Activated CD4-positive, alpha-beta T cell treated with anti-CD3 and anti-CD28 coated beads, Interleukin-2, amount 50 U/mL, for 4 hours (primary cell): ENCODE data around the gene OPRM1.
A peak's percentile ranks its signal among the peaks of the same experiment; 100 is the strongest.

Experiments used
- DNase-seq, 2 experiments: peaks; one replicate each; pipeline ENCODE4 v3.0.0-alpha.2; 2020

OPRM1 gene

DNA sequence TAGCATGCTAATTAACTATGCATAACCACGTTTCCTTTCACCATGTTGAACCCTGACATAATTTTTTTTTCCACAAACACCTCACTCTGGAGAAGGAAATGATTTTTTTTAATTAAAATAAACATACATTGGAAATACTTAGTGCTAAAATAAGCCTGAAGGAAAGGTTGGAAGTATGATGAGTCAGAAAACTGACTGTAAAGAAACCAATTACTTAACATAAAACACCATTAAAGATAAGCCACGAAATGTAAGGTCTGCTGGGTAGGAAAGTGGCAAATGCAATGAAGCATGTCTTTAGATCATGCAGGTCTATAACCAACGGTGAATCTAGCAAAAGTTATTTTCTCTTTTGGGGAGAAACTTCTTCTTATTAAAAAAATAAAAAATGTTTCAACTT lies 47.5 kb downstream of the OPRM1 start:
- DNase-seq, result no peak

GRCh38 chr6:154092326-154092962 lies 53.4 kb downstream of the OPRM1 start:
- no peak for DNase-seq

- DNase-seq, result no peak
Measured at GRCh38 chr6:154093231-154094044, 54.4 kb downstream of the OPRM1 start.

GRCh38 chr6:154095571-154095970 lies 56.5 kb downstream of the OPRM1 start:
- no peak for DNase-seq

- DNase-seq, result no peak
Measured at GRCh38 chr6:154096316-154096715, 57.3 kb downstream of the OPRM1 start.

DNA sequence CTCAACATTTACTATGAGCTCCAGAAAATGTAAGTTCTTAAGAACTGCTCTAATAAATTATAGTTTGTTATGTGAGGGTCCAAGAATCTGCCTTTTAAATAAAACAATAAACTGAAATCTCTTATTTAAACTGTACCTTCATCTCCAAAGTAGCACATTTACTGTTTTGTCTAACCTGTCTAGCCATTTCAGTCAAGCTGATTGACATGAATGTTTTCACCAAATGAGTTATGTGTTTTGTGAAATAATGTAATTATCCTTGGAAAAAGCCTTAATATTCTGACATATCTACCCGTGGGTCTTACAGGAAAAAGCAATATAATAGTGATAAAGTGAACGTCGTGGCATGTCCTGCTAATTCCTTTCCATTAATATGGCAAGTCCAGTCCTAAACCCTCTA lies 57.8 kb downstream of the OPRM1 start:
- DNase-seq, result no peak

DNA sequence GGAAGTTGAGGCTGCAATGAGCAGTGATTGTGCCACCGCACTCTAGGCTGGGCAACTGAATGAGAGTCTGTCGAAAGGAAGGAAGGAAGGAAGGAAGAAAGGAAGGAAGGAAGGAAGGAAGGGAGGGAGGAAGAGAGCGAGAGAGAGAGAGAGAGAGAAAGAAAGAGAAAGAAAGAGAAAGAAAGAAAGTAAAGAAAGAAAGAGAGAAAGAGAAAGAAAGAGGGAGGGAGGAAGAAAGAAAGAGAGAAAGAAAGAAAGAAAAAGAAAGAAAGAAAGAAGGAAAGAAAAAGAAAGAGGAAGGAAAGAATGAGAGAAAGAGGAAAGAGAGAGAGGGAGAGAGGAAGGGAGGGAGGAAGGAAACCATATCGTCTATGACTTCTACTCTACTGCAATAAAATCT lies 60.2 kb downstream of the OPRM1 start:
- DNase-seq, result no peak

- DNase-seq, result no peak
Measured at GRCh38 chr6:154106251-154106650, 67.2 kb downstream of the OPRM1 start.

- DNase-seq, result no peak
Measured at GRCh38 chr6:154111025-154111424, 72.0 kb downstream of the OPRM1 start.

DNA sequence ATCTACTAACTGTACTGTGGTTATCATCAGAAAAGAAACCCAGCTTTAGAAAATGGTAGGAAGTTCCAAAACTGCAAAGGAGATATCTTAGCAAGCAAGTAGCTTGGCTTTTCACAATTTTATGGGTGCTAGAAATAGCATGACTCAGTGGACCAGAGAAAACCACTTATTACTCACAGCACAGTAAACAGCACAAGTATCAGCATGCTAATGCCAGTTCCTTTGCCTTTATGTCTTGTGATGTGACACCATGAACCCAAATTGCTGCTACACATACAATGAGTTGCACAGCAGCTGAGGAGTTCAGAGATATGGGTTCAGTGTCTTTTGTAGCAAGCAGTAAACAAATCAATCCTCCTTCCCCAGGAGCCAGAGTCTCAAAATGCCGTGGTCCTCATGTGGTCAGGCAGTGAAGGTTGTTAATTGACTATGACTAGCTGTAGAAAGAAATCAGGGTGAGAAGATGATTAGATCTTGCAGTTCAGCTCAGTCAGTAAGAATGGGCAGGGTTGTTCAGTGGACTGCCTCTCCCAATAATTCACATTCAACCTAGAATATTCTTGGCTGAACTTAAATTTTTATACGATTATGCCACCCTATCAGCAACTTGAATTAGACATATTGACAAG lies 73.3 kb downstream of the OPRM1 start:
- no peak for DNase-seq

DNA sequence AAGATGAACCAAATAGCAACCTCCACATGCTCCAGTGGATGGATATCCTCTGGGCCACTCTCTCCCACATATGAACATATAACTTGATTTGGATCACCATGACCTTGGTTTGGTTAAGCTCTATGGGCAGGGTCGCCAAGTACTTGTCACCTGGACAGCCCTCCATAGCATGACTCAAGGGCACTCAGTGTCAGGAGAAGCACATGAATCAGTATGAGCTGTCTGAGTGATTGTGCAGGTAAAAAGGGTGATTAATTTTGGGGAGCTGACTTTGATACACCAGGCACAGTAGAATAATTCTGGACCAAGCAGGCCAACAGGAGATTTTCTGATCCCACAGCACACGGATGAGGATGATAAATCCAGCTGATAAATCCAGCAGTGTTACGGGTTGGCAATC lies 74.4 kb downstream of the OPRM1 start:
- DNase-seq, result no peak

DNA sequence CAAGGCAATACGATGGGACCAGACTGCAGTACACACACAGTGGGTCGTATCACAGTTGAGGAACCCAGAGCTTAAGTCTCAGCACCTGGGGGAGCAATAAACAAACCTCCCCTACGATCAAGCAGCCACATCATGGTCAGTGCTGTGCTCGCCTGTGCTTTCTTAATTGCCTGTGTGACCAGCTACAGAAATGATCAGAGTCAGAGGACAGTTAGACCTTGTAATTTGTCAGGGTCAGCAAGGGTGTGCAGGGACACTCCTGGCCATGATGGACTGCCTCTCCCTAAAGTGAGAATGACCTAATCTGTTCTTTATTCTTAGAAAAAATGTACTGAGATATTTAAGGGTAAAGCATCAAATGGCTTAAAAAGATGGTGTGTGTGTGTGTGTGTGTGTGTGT lies 78.4 kb downstream of the OPRM1 start:
- DNase-seq, result no peak

GRCh38 chr6:154122195-154122925 lies 83.3 kb downstream of the OPRM1 start:
- DNase-seq, result no peak

DNA sequence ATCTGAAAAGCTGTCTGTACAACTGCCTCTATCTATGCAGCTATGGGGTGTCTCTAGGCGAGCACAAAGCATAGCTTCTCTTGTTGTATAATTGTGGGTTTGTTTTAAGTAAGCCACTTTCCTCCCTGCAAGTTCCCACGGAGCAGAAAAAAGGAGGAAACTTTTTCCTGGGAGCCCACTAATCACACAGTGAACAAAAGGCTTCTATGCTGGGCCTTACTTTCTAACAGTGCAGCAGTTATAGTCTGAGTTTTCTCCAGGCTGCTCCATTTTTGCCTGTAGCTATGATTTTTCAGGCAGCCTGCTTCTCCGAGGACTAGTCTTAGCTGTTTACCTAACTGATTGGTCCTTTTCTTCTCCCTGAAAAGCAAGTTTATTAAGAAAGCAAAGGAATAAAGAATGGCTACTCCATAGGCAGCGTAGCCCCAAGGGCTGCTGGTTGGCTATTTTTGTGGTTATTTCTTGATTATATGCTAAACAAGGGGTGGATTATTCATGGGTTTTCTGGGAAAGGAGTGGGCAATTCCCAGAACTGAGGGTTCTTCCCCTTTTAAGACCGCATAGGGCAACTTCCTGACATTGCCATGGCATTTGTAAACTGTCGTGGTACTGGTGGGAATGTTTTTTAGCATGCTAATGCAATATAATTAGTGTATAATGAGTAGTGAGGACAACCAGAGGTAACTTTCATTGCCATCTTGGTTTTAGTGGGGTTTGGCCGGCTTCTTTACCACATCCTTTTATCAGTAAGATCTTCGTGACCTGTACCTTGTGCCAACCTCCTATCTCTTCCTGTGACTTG lies 84.3 kb downstream of the OPRM1 start:
- no peak for DNase-seq

GRCh38 chr6:154125421-154125820 lies 86.4 kb downstream of the OPRM1 start:
- no peak for DNase-seq

GRCh38 chr6:154127657-154128056 lies 88.6 kb downstream of the OPRM1 start:
- DNase-seq, result no peak

- DNase-seq, result no peak
Measured at GRCh38 chr6:154134471-154135147, 95.6 kb downstream of the OPRM1 start.

GRCh38 chr6:154138793-154139192 lies 99.8 kb downstream of the OPRM1 start:
- DNase-seq, result no peak

DNA sequence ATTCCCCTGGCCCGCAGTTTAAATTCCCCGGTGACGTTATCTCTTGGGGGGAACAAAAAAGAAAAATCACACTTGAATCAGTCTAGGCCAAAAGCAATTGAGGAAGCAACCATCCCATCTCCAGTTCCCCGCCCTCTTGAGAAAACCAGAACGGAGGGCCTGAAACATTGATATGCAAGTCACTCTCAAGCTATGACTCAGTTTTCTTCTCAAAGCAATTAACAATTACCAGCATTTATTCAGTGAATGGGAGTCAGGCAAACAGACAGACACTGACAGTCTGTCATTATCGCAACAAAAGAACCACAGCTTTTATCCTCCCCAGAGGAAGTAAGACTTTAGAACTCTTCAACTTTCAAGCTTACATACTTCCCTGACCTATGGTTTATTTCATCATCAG lies 100.9 kb downstream of the OPRM1 start:
- DNase-seq, result no peak

- no peak for DNase-seq
Measured at GRCh38 chr6:154140743-154141142, 101.7 kb downstream of the OPRM1 start.

DNA sequence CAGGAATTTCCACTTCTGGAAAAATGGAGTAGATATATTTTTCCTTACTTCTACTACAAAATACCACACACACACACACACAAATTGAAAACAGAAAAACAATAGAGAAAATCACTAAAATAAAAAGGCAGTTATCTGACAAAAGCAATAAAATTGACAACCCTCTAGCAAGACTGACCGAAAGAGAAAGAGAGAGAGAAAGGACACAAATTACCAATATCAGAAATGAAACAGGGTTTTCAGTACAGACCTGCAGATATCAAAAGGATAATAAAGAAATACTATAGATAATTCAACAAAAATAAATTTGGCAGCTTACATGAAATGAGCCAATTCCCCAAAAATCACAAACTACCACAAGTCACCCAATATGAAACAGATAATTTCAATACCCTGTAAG lies 104.7 kb downstream of the OPRM1 start:
- no peak for DNase-seq

GRCh38 chr6:154154389-154154967 lies 115.4 kb downstream of the OPRM1 start:
- peak; percentile 61 to 64 for DNase-seq
